ENCODE data around the gene TMEM135. TPM values are rescaled to one million over a fixed set of nuclear protein-coding genes. Genes with fewer than 3 reads are reported as not detected.

The TMEM135 gene
- polyA plus RNA-seq, 1 of the 3 experiments (the other 2 are of a cell fraction), result 3.0 TPM

- Histone ChIP-seq H3K27me3 (ENCODE audit: insufficient read depth) (no peaks in the 10 kb centered on the region), H3K79me2 (ENCODE audit: insufficient read depth) (no peaks in the 10 kb centered on the region), H4K20me1 (ENCODE audit: insufficient read depth) (no peaks in the 10 kb centered on the region), H2AFZ (ENCODE audit: low read depth) (no peak overlapping the region), H3K36me3 (replicated peaks in 1 of 2; ENCODE audit: control insufficient read depth in 1 of 2, insufficient read depth in 2 of 2, low read length in 1 of 2) (no peaks in the 10 kb centered on the region), H3K4me2 (no peak overlapping the region), H3K9me3 (no peaks in the 10 kb centered on the region), H3K4me1 (ENCODE audit: control insufficient read depth in 1 of 2, insufficient read depth in 2 of 2, low read depth in 1 of 2, low read length in 1 of 2) (peaks cover 0 to 23% of the 10 kb centered on the region in 2 experiments; a peak in 1 of 4 replicates), H3K4me3 (ENCODE audit: low read depth in 2 of 2, low read length in 1 of 2) (no peak overlapping the region), H3K27ac (ENCODE audit: low read depth in 2 of 2, low read length in 1 of 2) (no peak overlapping the region), H3K9me2 (0 out of 2 replicates have a peak, but pooled peaks cover 7% of the 10 kb centered on the region), H3F3A (replicated peaks; ENCODE audit: insufficient read depth) (no peaks in the 10 kb centered on the region), H3K9ac (no peak overlapping the region)
- ChIA-PET POLR2A (no interaction called here), CTCF (no interaction called here)
- WGBS (ENCODE audit: low lambda C conversion rate), result 80% methylated on average over 3 of the region's 3 CpGs
- no peak for TF ChIP-seq RCOR1 (IDR thresholded peaks at IDR 0.05; ENCODE audit: low read length)
- no peak for TF ChIP-seq FOSL2 (IDR thresholded peaks at IDR 0.05; ENCODE audit: borderline replicate concordance, low read depth)
- no peak for TF ChIP-seq USF2 (IDR thresholded peaks at IDR 0.05; ENCODE audit: borderline replicate concordance, low read depth, low read length)
- TF ChIP-seq PBX3 (IDR thresholded peaks at IDR 0.05), result no peak
- no peak for TF ChIP-seq CHD2 (IDR thresholded peaks at IDR 0.05; ENCODE audit: low read length, partially characterized antibody)
- no peak for TF ChIP-seq REST (IDR thresholded peaks at IDR 0.05; ENCODE audit: low read depth, low read length)
- TF ChIP-seq IRF3 (IDR thresholded peaks at IDR 0.05; ENCODE audit: low read depth, low read length), result no peak
- no peak for TF ChIP-seq FOXJ3 (CRISPR knock-in tag; IDR thresholded peaks at IDR 0.05)
- no peak for TF ChIP-seq RXRA (IDR thresholded peaks at IDR 0.05; ENCODE audit: borderline replicate concordance, low read depth)
- no peak for TF ChIP-seq MAX (IDR thresholded peaks at IDR 0.05; ENCODE audit: low read depth)
- no peak for TF ChIP-seq USF1 (IDR thresholded peaks at IDR 0.05; ENCODE audit: borderline replicate concordance, low read depth)
- TF ChIP-seq CTCF (IDR thresholded peaks at IDR 0.05), result no peak
- no peak for TF ChIP-seq RAD21 (IDR thresholded peaks at IDR 0.05; ENCODE audit: low read length)
- no peak for TF ChIP-seq POLR2AphosphoS5 (IDR thresholded peaks at IDR 0.05; ENCODE audit: low read depth, low read length)
- no peak for TF ChIP-seq SMC3 (IDR thresholded peaks at IDR 0.05; ENCODE audit: low read depth, low read length)
- TF ChIP-seq TCF12 (IDR thresholded peaks at IDR 0.05), result no peak
- no peak for TF ChIP-seq TAF1 (IDR thresholded peaks at IDR 0.05; ENCODE audit: borderline replicate concordance, low read depth, low read length)
- no peak for DNase-seq
Measured at GRCh38 chr11:87198266-87198881, 160.6 kb downstream of the TMEM135 start.

All from SK-N-SH (cell line).